Activated naive CD8-positive, alpha-beta T cell (primary cell): ENCODE data around the gene KDM5A.
"Not testable (repeated sequence)": the region's sequence is repeated elsewhere in the genome, so short reads cannot be mapped to it uniquely, and the experiment has no call there.

Experiments used
- H3K27ac Mint-ChIP-seq: one replicate; pipeline ENCODE4 v1.8.0; 2021; ENCODE audit warnings: mixed read lengths
- H3K27me3 Mint-ChIP-seq: one replicate; pipeline ENCODE4 v1.8.0; 2021; ENCODE audit warnings: mixed read lengths
- H3K36me3 Mint-ChIP-seq: one replicate; pipeline ENCODE4 v1.8.0; 2021; ENCODE audit warnings: mixed read lengths
- H3K4me1 Mint-ChIP-seq: one replicate; pipeline ENCODE4 v1.8.0; 2021; ENCODE audit warnings: low read depth, mixed read lengths
- H3K4me3 Mint-ChIP-seq: one replicate; pipeline ENCODE4 v1.8.0; 2021; ENCODE audit warnings: mild to moderate bottlenecking, mixed read lengths
- H3K9me3 Mint-ChIP-seq: one replicate; pipeline ENCODE4 v1.8.0; 2021; ENCODE audit warnings: low read depth, mixed read lengths

KDM5A gene

GRCh38 chr12:247271-247670, 141.8 kb downstream of the KDM5A start:
- Mint-ChIP-seq H3K9me3 (peaks cover 5% of the 10 kb centered on the region), H3K36me3 (peaks cover 8% of the 10 kb centered on the region), H3K4me3 (no peak overlapping the region), H3K27me3 (peaks cover 12% of the 10 kb centered on the region), H3K4me1 (no peaks in the 10 kb centered on the region), H3K27ac (no peak overlapping the region)

- Mint-ChIP-seq H3K4me3 (no peak overlapping the region), H3K36me3 (peaks cover 8% of the 10 kb centered on the region), H3K27me3 (peaks cover 13% of the 10 kb centered on the region), H3K4me1 (no peaks in the 10 kb centered on the region), H3K9me3 (peaks cover 5% of the 10 kb centered on the region), H3K27ac (no peak overlapping the region)
Measured at GRCh38 chr12:243381-243780, 145.7 kb downstream of the KDM5A start.

GRCh38 chr12:242496-242895, 146.6 kb downstream of the KDM5A start:
- H3K4me3 Mint-ChIP-seq = no peak overlapping the region
- H3K36me3 Mint-ChIP-seq = peaks cover 5% of the 10 kb centered on the region
- H3K4me1 Mint-ChIP-seq = no peaks in the 10 kb centered on the region
- no peaks in the 10 kb centered on the region for H3K9me3 Mint-ChIP-seq
- no peak overlapping the region for H3K27ac Mint-ChIP-seq
- peaks cover 13% of the 10 kb centered on the region for H3K27me3 Mint-ChIP-seq

- H3K9me3 Mint-ChIP-seq = peaks cover 3% of the 10 kb centered on the region
- H3K36me3 Mint-ChIP-seq = peaks cover 5% of the 10 kb centered on the region
- H3K27ac Mint-ChIP-seq = no peak overlapping the region
- peaks cover 11% of the 10 kb centered on the region for H3K27me3 Mint-ChIP-seq
- H3K4me1 Mint-ChIP-seq = no peaks in the 10 kb centered on the region
- no peak overlapping the region for H3K4me3 Mint-ChIP-seq
Measured at GRCh38 chr12:241266-241665, 147.9 kb downstream of the KDM5A start.

GRCh38 chr12:240566-240965, 148.6 kb downstream of the KDM5A start:
- peaks cover 9% of the 10 kb centered on the region for H3K36me3 Mint-ChIP-seq
- no peak overlapping the region for H3K4me3 Mint-ChIP-seq
- H3K27me3 Mint-ChIP-seq = peaks cover 11% of the 10 kb centered on the region
- H3K4me1 Mint-ChIP-seq = no peaks in the 10 kb centered on the region
- H3K9me3 Mint-ChIP-seq = peaks cover 8% of the 10 kb centered on the region
- no peak overlapping the region for H3K27ac Mint-ChIP-seq

- Mint-ChIP-seq H3K4me1 (no peaks in the 10 kb centered on the region), H3K27me3 (peaks cover 5% of the 10 kb centered on the region), H3K9me3 (peaks cover 13% of the 10 kb centered on the region), H3K36me3 (peaks cover 9% of the 10 kb centered on the region), H3K27ac (no peak overlapping the region), H3K4me3 (no peak overlapping the region)
Measured at GRCh38 chr12:238736-239398, 150.3 kb downstream of the KDM5A start.

- H3K27me3 Mint-ChIP-seq = peaks cover 5% of the 10 kb centered on the region
- H3K27ac Mint-ChIP-seq = no peak overlapping the region
- H3K36me3 Mint-ChIP-seq = peaks cover 9% of the 10 kb centered on the region
- no peaks in the 10 kb centered on the region for H3K4me1 Mint-ChIP-seq
- H3K9me3 Mint-ChIP-seq = peaks cover 13% of the 10 kb centered on the region
- H3K4me3 Mint-ChIP-seq = no peak overlapping the region
Measured at GRCh38 chr12:238116-238515, 151.0 kb downstream of the KDM5A start.

GRCh38 chr12:237026-237815, 151.9 kb downstream of the KDM5A start:
- H3K36me3 Mint-ChIP-seq = peaks cover 7% of the 10 kb centered on the region
- H3K4me3 Mint-ChIP-seq = no peak overlapping the region
- H3K27ac Mint-ChIP-seq = no peak overlapping the region
- peaks cover 13% of the 10 kb centered on the region for H3K9me3 Mint-ChIP-seq
- peaks cover 1% of the 10 kb centered on the region for H3K27me3 Mint-ChIP-seq
- H3K4me1 Mint-ChIP-seq = no peaks in the 10 kb centered on the region

- H3K27me3 Mint-ChIP-seq = no peaks in the 10 kb centered on the region
- no peaks in the 10 kb centered on the region for H3K4me1 Mint-ChIP-seq
- H3K27ac Mint-ChIP-seq = no peak overlapping the region
- peaks cover 13% of the 10 kb centered on the region for H3K9me3 Mint-ChIP-seq
- H3K36me3 Mint-ChIP-seq = peaks cover 7% of the 10 kb centered on the region
- no peak overlapping the region for H3K4me3 Mint-ChIP-seq
Measured at GRCh38 chr12:236445-236844, 152.7 kb downstream of the KDM5A start.

- not testable (repeated sequence) for H3K27ac Mint-ChIP-seq, H3K4me1 Mint-ChIP-seq, H3K4me3 Mint-ChIP-seq, H3K36me3 Mint-ChIP-seq, H3K27me3 Mint-ChIP-seq
- peaks cover 13% of the 10 kb centered on the region for H3K9me3 Mint-ChIP-seq
Measured at GRCh38 chr12:235967-236366, 153.2 kb downstream of the KDM5A start.

GRCh38 chr12:234891-235415, 154.2 kb downstream of the KDM5A start:
- peaks cover 13% of the 10 kb centered on the region for H3K9me3 Mint-ChIP-seq
- no peak overlapping the region for H3K4me3 Mint-ChIP-seq
- H3K36me3 Mint-ChIP-seq = peaks cover 7% of the 10 kb centered on the region
- H3K27ac Mint-ChIP-seq = no peak overlapping the region
- no peaks in the 10 kb centered on the region for H3K4me1 Mint-ChIP-seq
- H3K27me3 Mint-ChIP-seq = no peaks in the 10 kb centered on the region

GRCh38 chr12:234019-234418, 155.1 kb downstream of the KDM5A start:
- peaks cover 13% of the 10 kb centered on the region for H3K9me3 Mint-ChIP-seq
- H3K4me3 Mint-ChIP-seq = no peak overlapping the region
- H3K4me1 Mint-ChIP-seq = no peaks in the 10 kb centered on the region
- H3K36me3 Mint-ChIP-seq = peaks cover 7% of the 10 kb centered on the region
- no peak overlapping the region for H3K27ac Mint-ChIP-seq
- H3K27me3 Mint-ChIP-seq = no peaks in the 10 kb centered on the region

- Mint-ChIP-seq H3K9me3 (peaks cover 13% of the 10 kb centered on the region), H3K27me3 (no peaks in the 10 kb centered on the region), H3K4me1 (no peaks in the 10 kb centered on the region), H3K36me3 (peaks cover 7% of the 10 kb centered on the region), H3K27ac (no peak overlapping the region), H3K4me3 (no peak overlapping the region)
Measured at GRCh38 chr12:233615-233968, 155.5 kb downstream of the KDM5A start.

- no peaks in the 10 kb centered on the region for H3K27me3 Mint-ChIP-seq
- peaks cover 13% of the 10 kb centered on the region for H3K9me3 Mint-ChIP-seq
- no peak overlapping the region for H3K4me3 Mint-ChIP-seq
- H3K27ac Mint-ChIP-seq = no peak overlapping the region
- no peaks in the 10 kb centered on the region for H3K4me1 Mint-ChIP-seq
- peaks cover 7% of the 10 kb centered on the region for H3K36me3 Mint-ChIP-seq
Measured at GRCh38 chr12:232731-233614, 156.1 kb downstream of the KDM5A start.
